ENCODE measurements around the gene ZNF772. TPM values are rescaled to one million over a fixed set of nuclear protein-coding genes. Genes with fewer than 3 reads are reported as not detected.

Gene ZNF772
- total and polyA plus RNA-seq, 7 donors = 2.7 to 15.2 (median 12.0) TPM

GRCh38 chr19:57436417-57436816, 40.9 kb downstream of the ZNF772 start:
- ATAC-seq (no peak), DNase-seq (no peak)
- intact Hi-C loops (cut with DNase I) = loop anchor here in 1 of 2 donors (10.0 kb wide), 1 partner anchor 48 kb away; the partner anchor contains the start of gene ZNF419
- H3K27ac ChIP-seq = no peak overlapping the region
- no peaks in the 10 kb centered on the region for H3K9me3 ChIP-seq
- WGBS, 3 donors = 66 to 84% (median 74%) methylated on average over 1 of the region's 1 CpG
- peak overlapping the region; percentile 93 for H3K4me3 ChIP-seq
- no peak for TF ChIP-seq CTCF (IDR thresholded peaks at IDR 0.05)
- H3K4me1 ChIP-seq = peaks cover 7% of the 10 kb centered on the region
- H3K27me3 ChIP-seq (ENCODE audit: insufficient read depth in 3 of 3, low read length in 2 of 3) = no peaks in the 10 kb centered on the region
- H3K36me3 ChIP-seq (ENCODE audit: insufficient read depth in 1 of 2, low read depth in 1 of 2) = peaks cover 2 to 16% of the 10 kb centered on the region in 2 donors

GRCh38 chr19:57435062-57435978, 42.0 kb downstream of the ZNF772 start, which contains the start of gene ZNF749:
TSS of gene ZNF749 (plus strand) at chr19:57435325. CDS start at chr19:57435579, 254 bp downstream.
- H3K36me3 ChIP-seq (ENCODE audit: insufficient read depth in 1 of 2, low read depth in 1 of 2) = peaks cover 2 to 16% of the 10 kb centered on the region in 2 donors
- peaks cover 7% of the 10 kb centered on the region for H3K4me1 ChIP-seq
- no peak for TF ChIP-seq CTCF (IDR thresholded peaks at IDR 0.05)
- H3K9me3 ChIP-seq = no peaks in the 10 kb centered on the region
- peak; percentile 97 to 98 for DNase-seq
- 0% methylated on average over 46 to 61 of the region's 61 CpGs for WGBS, 3 donors
- peak; percentile 100 for ATAC-seq
- H3K4me3 ChIP-seq = peak within 1 kb of the TSS; percentile 93
- H3K27ac ChIP-seq = peak within 1 kb of the TSS; percentile 38
- no peaks in the 10 kb centered on the region for H3K27me3 ChIP-seq (ENCODE audit: insufficient read depth in 3 of 3, low read length in 2 of 3)
- intact Hi-C loops (cut with DNase I) = loop anchor here in 1 of 2 donors (10.0 kb wide), 1 partner anchor 49 kb away; the partner anchor contains the start of gene ZNF419

GRCh38 chr19:57434386-57435061, 42.8 kb downstream of the ZNF772 start:
- Histone ChIP-seq H3K27me3 (ENCODE audit: insufficient read depth in 3 of 3, low read length in 2 of 3) (no peaks in the 10 kb centered on the region), H3K9me3 (no peaks in the 10 kb centered on the region), H3K27ac (peak overlapping the region; percentile 38), H3K36me3 (ENCODE audit: insufficient read depth in 1 of 2, low read depth in 1 of 2) (peaks cover 2 to 16% of the 10 kb centered on the region in 2 donors), H3K4me3 (peak overlapping the region; percentile 93), H3K4me1 (peaks cover 7% of the 10 kb centered on the region)
- intact Hi-C loops (cut with DNase I) = loop anchor here in 1 of 2 donors (10.0 kb wide), 1 partner anchor 50 kb away; the partner anchor contains the start of gene ZNF419
- ATAC-seq (peak in 2 of 4 donors; percentile 17 to 41), DNase-seq (no peak)
- TF ChIP-seq CTCF (IDR thresholded peaks at IDR 0.05) = no peak
- WGBS, 3 donors = 28 to 37% (median 28%) methylated on average over 15 of the region's 15 CpGs

- ATAC-seq (no peak), DNase-seq (no peak)
- TF ChIP-seq CTCF (IDR thresholded peaks at IDR 0.05) = no peak
- WGBS, 3 donors = 92 to 100% (median 98%) methylated on average over 3 of the region's 3 CpGs
- peaks cover 54% of the 10 kb centered on the region for H3K9me3 ChIP-seq
- no peak overlapping the region for H3K27ac ChIP-seq
- no peak overlapping the region for H3K4me3 ChIP-seq
- intact Hi-C loops (cut with DNase I) = no loop called here
- H3K4me1 ChIP-seq = no peaks in the 10 kb centered on the region
- H3K36me3 ChIP-seq (ENCODE audit: insufficient read depth in 1 of 2, low read depth in 1 of 2) = peaks cover 21 to 66% of the 10 kb centered on the region in 2 donors
- no peaks in the 10 kb centered on the region for H3K27me3 ChIP-seq (ENCODE audit: insufficient read depth in 3 of 3, low read length in 2 of 3)
These were observed 56.3 kb downstream of the ZNF772 start for GRCh38 chr19:57421037-57421436.

Data from psoas muscle (tissue), 8 donors.